Mucosa of stomach (tissue), 1 donor: ENCODE measurements around the gene DPP8.
"Not testable (repeated sequence)": the region's sequence is repeated elsewhere in the genome, so short reads cannot be mapped to it uniquely, and the experiment has no call there.

Source experiments
- H3K27me3 ChIP-seq: one replicate; pipeline ENCODE4 v1.7.0; 2013; ENCODE audit warnings: mild to moderate bottlenecking, low read length; ENCODE audit not compliant: control insufficient read depth, insufficient read depth
- H3K36me3 ChIP-seq: one replicate; pipeline ENCODE4 v1.7.0; 2013; ENCODE audit warnings: low read length; ENCODE audit not compliant: control insufficient read depth, insufficient read depth
- H3K4me1 ChIP-seq: one replicate; pipeline ENCODE4 v1.7.0; 2013; ENCODE audit warnings: mild to moderate bottlenecking, low read length; ENCODE audit not compliant: control insufficient read depth, insufficient read depth
- H3K4me3 ChIP-seq: one replicate; pipeline ENCODE4 v1.7.0; 2013; ENCODE audit warnings: low read length
- H3K9ac ChIP-seq: one replicate; pipeline ENCODE4 v1.7.0; 2013; ENCODE audit warnings: mild to moderate bottlenecking, low read length, moderate library complexity
- H3K9me3 ChIP-seq: one replicate; pipeline ENCODE4 v1.7.0; 2013; ENCODE audit warnings: mild to moderate bottlenecking, low read length, moderate library complexity; ENCODE audit not compliant: control insufficient read depth
- donor health status: Pancreatic carcinoma.

DPP8 gene

DNA sequence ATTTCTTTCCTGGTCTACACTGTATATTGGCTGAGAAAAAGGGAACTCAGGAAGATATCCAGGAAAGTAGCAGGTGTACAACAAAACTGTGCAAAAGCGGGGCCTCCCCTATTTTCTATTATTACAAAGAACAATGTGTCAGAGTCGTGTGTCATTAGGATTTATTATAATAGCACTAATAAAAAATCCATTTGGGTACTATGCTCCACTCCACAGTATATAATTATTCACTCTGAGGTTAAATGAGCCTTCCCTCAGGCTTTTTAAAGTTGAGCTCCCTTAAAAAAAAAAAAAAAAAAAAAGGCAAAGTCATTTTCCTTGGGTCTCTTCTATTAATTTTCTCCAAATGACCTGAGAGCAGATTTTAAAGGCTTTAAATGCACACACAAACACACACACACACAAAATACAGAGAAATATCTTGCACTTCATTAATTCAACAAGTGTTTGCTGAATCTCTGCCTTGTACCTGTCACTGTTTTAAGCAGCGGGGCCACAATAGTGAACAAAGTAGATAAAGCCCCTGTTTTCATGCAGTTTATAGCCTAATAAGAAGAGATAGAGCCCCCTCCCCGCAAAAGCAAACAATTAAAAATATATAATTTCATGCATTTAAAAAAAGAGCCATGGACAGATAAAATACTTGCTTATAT lies 1.3 kb upstream of the DPP8 start:
- Histone ChIP-seq H3K27me3 (no peaks in the 10 kb centered on the region), H3K4me3 (no peak overlapping the region), H3K36me3 (no peaks in the 10 kb centered on the region), H3K9ac (no peak overlapping the region), H3K4me1 (peaks cover 12% of the 10 kb centered on the region), H3K9me3 (no peaks in the 10 kb centered on the region)

DNA sequence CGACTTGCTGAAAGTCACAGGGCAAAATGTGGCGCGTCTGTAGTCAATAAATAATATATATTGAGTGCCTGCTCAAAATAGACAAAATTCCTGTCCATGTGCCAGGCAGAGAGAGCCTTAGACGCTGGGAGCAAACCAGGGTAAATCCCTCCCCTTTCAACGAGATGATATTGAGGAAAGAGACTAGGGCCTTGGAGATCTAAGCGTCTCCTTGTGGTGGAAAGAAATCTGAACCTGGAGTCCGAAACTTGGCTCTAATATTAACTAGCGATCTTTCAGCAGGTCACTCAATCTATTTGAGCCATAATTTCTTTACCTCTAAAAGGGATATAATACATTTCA lies 348 bp upstream of the DPP8 start:
- Histone ChIP-seq H3K36me3 (no peaks in the 10 kb centered on the region), H3K4me1 (peaks cover 12% of the 10 kb centered on the region), H3K4me3 (peak overlapping the region; percentile 99), H3K9ac (peak overlapping the region; percentile 85), H3K9me3 (no peaks in the 10 kb centered on the region), H3K27me3 (no peaks in the 10 kb centered on the region)

DNA sequence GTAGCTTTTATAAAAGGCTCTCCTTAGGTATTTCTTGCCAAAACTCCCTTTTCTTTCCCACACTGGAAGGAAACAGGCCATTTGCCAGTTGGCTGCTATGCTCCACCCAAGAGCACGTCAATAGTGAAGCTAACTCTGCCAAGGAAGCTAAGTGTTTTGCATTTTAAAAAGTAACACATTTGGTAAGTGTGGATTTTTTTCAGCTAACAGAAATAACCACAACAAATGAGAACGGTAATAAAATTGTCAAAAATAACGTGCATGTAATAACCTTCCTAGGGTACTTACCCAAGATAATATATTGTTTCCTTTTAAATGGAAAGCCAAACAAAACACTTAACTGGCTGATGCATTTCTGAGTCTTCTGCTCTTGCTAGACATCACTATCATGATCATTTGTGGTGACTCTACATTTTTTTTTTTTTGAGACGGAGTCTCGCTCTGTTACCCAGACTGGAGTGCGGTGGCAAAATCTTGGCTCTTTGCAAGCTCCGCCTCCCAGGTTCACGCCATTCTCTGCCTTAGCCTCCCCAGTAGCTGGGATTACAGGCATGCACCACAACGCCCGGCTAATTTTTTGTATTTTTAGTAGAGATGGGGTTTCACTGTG lies 4.6 kb downstream of the DPP8 start:
- Histone ChIP-seq H3K4me1 (peaks cover 12% of the 10 kb centered on the region), H3K9me3 (no peaks in the 10 kb centered on the region), H3K27me3 (no peaks in the 10 kb centered on the region), H3K36me3 (no peaks in the 10 kb centered on the region), H3K9ac (no peak overlapping the region), H3K4me3 (no peak overlapping the region)

DNA sequence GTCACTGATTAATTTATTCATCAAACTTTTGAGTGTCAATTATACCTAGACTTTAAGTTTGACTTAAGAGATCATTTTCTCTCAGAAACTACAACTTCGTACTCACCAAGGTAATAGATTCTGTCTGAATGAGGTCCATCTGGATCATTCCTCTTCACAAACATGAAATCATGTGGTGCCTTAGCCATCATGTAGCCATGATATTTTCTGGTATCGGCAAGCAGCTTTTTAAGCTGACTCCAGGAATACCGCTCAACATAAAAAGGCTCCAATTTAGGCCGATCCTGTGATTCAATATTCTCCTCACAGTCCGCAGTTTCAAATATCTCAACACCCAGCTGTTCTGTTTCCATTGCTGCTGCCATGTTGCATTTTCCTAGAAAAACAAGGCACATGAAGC lies 5.3 kb downstream of the DPP8 start:
- H3K36me3 ChIP-seq = no peaks in the 10 kb centered on the region
- H3K9ac ChIP-seq = no peak overlapping the region
- H3K9me3 ChIP-seq = no peaks in the 10 kb centered on the region
- H3K27me3 ChIP-seq = no peaks in the 10 kb centered on the region
- no peak overlapping the region for H3K4me3 ChIP-seq
- H3K4me1 ChIP-seq = peaks cover 9% of the 10 kb centered on the region

DNA sequence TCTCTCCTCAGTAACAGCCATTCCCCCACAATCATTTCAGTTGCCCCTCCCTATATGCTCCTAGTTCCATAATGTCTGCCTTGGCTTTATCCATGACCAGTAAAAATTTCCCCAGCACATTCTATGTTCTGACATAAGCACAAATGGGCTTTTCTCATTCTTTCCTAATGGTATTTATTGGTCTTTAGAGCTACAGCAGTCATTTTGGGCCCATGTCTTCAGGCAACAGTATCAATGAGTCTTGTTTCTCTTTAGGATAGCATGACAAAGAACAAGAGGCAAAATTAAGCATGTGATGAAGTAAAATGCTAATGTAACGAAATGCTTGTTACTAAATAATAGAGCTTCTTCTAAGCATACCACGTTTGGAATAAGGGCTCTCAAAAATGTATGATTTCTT lies 8.2 kb downstream of the DPP8 start:
- Histone ChIP-seq H3K4me1 (no peaks in the 10 kb centered on the region), H3K9ac (no peak overlapping the region)

DNA sequence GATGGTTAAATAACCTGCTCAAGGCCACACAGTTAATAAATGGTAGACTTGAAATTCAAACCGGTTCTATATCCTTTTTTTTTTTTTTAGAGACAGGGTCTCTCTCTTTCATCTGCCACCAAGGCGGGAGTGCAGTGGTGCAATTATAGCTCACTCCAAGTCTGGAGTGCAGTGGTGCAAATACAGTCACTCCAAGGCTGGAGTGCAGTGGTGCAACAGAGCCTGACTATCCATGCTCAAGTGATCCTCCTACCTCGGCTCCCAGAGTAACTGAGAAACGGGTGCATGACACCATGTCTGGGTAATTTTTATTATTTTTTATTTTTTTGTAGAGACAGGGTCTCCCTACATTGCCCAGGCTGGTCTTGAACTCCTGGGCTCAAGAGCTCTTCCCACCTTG lies 23.4 kb downstream of the DPP8 start:
- H3K27me3 ChIP-seq = no peaks in the 10 kb centered on the region
- no peak overlapping the region for H3K4me3 ChIP-seq
- H3K4me1 ChIP-seq = no peaks in the 10 kb centered on the region
- H3K9me3 ChIP-seq = no peaks in the 10 kb centered on the region
- H3K36me3 ChIP-seq = no peaks in the 10 kb centered on the region
- no peak overlapping the region for H3K9ac ChIP-seq

More for the DNA sequence above, 8.2 kb downstream of the DPP8 start:
- Histone ChIP-seq H3K36me3 (no peaks in the 10 kb centered on the region), H3K9me3 (no peaks in the 10 kb centered on the region), H3K4me3 (no peak overlapping the region), H3K27me3 (no peaks in the 10 kb centered on the region)

DNA sequence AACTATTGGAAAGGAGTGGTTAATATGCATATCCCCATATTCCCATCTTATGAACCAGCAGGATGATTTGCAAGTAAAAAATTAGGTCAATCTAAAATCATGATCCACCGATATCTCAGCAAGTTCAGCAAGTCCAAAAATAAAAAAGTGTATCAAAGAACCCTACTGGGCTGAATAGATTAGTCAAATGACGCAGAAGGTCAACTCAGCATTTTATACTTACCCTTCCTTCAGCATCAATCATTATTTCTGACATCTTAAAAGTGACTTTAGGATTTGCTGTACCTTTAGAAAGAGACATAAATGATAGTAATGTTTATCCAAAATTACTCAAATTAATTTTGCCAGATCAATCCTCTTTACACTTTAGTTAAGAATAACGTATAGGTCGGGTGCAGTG lies 32.6 kb downstream of the DPP8 start:
- no peaks in the 10 kb centered on the region for H3K9me3 ChIP-seq
- no peaks in the 10 kb centered on the region for H3K4me1 ChIP-seq
- no peak overlapping the region for H3K4me3 ChIP-seq
- no peak overlapping the region for H3K9ac ChIP-seq
- no peaks in the 10 kb centered on the region for H3K27me3 ChIP-seq
- H3K36me3 ChIP-seq = peaks cover 7% of the 10 kb centered on the region

DNA sequence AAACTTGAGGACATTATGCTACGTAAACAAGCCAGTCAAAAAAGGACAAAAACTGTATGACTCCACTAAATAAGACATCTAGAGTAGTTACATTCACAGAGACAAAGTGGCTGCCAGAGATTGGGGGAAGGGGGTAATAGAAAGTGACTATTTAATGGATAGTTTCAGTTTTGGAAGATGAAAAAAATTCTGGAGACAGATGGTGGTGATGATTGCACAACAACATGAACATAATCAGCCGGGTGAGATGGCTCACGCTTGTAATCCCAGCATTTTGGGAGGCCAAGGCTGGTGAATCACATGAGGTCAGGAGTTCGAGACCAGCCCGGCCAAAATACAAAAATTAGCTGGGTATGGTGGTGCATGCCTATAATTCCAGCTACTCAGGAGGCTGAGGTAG lies 40.6 kb downstream of the DPP8 start:
- Histone ChIP-seq H3K27me3 (no peaks in the 10 kb centered on the region), H3K9me3 (no peaks in the 10 kb centered on the region), H3K4me3 (no peak overlapping the region), H3K4me1 (no peaks in the 10 kb centered on the region), H3K9ac (no peak overlapping the region), H3K36me3 (peaks cover 13% of the 10 kb centered on the region)

DNA sequence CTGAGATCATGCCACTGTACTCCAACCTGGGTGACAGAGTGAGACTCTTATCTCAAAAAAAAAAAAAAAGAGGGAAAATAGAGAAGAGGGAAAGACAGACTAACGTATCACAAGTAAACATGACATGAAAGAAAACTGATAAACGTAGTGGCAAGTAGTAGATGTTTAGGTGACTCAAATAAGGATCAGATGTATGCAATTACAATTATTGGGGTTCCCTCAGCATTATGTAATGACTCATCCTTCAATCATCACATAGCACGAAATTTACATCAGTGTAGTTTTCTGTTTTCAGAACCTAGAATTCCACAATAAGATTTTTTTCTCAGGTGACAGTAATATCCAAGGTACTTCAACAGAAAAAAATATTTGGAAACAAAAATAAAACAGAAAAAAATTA lies 46.6 kb downstream of the DPP8 start:
- H3K27me3 ChIP-seq = no peaks in the 10 kb centered on the region
- no peak overlapping the region for H3K4me3 ChIP-seq
- H3K36me3 ChIP-seq = peaks cover 6% of the 10 kb centered on the region
- no peaks in the 10 kb centered on the region for H3K9me3 ChIP-seq
- no peaks in the 10 kb centered on the region for H3K4me1 ChIP-seq
- no peak overlapping the region for H3K9ac ChIP-seq

DNA sequence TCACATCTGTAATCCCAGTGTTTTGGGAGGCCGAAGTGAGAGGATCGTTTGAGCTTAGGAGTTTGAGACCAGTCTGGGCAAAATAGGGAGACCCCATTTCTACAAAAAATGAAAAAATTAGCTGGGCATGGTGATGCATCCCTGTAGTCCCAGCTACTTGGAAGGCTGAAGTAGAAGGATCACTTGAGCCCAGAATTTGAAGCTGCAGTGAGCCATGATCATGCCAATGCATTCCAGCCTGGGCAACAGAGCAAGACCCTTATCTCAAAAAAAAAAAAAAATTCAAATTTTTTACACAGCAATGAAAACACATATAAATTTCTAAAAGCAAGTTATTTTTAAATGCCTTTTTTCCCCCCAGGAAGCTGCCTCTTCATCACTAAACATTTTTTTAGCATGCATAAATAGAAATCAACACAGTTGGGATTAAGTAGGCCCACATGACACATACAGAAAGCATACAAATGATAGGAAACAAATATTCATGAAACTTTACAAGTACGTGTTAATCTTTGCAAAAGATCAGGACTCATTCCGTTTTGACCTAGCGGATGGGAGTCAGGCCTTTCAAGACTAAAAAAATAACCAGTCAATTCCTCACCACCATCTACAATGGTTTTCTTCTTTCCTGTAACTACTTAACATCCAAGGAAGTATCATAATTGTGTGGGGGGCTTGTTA lies 49.1 kb downstream of the DPP8 start:
- H3K9ac ChIP-seq = no peak overlapping the region
- no peaks in the 10 kb centered on the region for H3K27me3 ChIP-seq
- no peaks in the 10 kb centered on the region for H3K9me3 ChIP-seq
- H3K4me3 ChIP-seq = no peak overlapping the region
- no peaks in the 10 kb centered on the region for H3K36me3 ChIP-seq
- no peaks in the 10 kb centered on the region for H3K4me1 ChIP-seq

DNA sequence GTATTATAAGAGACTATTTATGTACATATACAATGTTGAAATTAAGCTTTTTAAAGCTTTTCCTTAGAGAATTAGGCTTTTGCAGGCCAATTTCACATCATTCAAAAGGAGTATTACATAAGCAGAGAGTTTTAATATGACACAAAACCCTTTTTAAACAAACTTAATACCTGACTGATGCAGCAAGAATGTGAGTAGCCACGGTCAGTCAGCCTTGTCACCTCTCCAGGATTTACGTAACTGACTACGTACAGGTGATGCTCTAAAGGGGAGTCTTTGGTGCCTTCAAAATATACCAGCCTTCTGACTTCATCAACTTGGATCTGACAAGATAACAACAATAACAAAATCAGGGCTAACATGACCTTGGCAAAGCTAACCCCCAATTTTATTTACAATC lies 50.6 kb downstream of the DPP8 start:
- Histone ChIP-seq H3K4me1 (no peaks in the 10 kb centered on the region), H3K36me3 (no peaks in the 10 kb centered on the region), H3K4me3 (no peak overlapping the region), H3K9me3 (no peaks in the 10 kb centered on the region), H3K9ac (no peak overlapping the region), H3K27me3 (no peaks in the 10 kb centered on the region)

DNA sequence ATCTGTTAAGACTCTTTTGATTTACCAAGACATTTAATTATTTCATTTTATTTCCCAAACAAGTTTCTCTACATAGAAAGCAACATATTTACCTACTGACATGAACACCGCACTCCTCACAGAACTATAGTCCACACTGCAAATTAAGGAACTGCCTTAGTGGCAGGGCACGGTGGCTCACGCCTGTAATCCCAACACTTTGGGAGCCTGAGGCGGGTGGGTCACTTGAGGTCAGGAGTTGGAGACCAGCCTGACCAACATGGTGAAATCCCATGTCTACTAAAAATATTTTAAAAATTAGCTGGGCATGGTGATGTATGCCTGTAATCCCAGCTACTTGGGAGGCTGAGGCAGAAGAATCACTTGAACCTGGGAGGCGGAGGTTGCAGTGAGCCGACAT lies 54.4 kb downstream of the DPP8 start:
- not testable (repeated sequence) for H3K4me1 ChIP-seq, H3K9me3 ChIP-seq, H3K4me3 ChIP-seq, H3K36me3 ChIP-seq, H3K27me3 ChIP-seq, H3K9ac ChIP-seq
